Gastroesophageal sphincter (tissue), 3 donors: ENCODE data around the gene MNDA.

Experiments
- EP300 ChIP-seq: sonication (generic); formaldehyde crosslinking; IDR thresholded peaks from one replicate; pipeline ENCODE4 v1.6.1; 2017; ENCODE audit warnings: antibody characterized with exemption, mild to moderate bottlenecking
- POLR2A ChIP-seq, 2 donors: fragments of 450-650 bp; IDR thresholded peaks; one replicate each; pipeline ENCODE4 v1.6.1; 2017; ENCODE audit warnings: antibody characterized with exemption in 2 of 2, mild to moderate bottlenecking in 2 of 2, moderate library complexity in 1 of 2
- TF ChIP-seq, protein P1 (sequence below), 4 experiments: fragments of 200-600 bp in 2 of 4; fragments of 450-650 bp in 2 of 4; sonication (generic) in 1 of 4; IDR thresholded peaks; one replicate each; pipeline ENCODE4 v1.5.1; 2017 to 2019; ENCODE audit warnings: antibody characterized with exemption in 4 of 4, mild to moderate bottlenecking in 2 of 4, moderate library complexity in 2 of 4

- TF ChIP-seq, protein P1, sequence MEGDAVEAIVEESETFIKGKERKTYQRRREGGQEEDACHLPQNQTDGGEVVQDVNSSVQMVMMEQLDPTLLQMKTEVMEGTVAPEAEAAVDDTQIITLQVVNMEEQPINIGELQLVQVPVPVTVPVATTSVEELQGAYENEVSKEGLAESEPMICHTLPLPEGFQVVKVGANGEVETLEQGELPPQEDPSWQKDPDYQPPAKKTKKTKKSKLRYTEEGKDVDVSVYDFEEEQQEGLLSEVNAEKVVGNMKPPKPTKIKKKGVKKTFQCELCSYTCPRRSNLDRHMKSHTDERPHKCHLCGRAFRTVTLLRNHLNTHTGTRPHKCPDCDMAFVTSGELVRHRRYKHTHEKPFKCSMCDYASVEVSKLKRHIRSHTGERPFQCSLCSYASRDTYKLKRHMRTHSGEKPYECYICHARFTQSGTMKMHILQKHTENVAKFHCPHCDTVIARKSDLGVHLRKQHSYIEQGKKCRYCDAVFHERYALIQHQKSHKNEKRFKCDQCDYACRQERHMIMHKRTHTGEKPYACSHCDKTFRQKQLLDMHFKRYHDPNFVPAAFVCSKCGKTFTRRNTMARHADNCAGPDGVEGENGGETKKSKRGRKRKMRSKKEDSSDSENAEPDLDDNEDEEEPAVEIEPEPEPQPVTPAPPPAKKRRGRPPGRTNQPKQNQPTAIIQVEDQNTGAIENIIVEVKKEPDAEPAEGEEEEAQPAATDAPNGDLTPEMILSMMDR (IDR thresholded peaks at IDR 0.05) = no peak
- no peak for TF ChIP-seq POLR2A (IDR thresholded peaks at IDR 0.05)
- TF ChIP-seq EP300 = no peak
These were observed 33.4 kb downstream of the MNDA start for GRCh38 chr1:158864595-158864994.
